Right ventricle myocardium superior (tissue), 1 donor: ENCODE measurements around the gene DPP10. TPM values are rescaled to one million over a fixed set of nuclear protein-coding genes. Genes with fewer than 3 reads are reported as not detected.

Source experiments
- ATAC-seq: fragments of 200-7000 bp; cut with Tn5 transposase; one replicate; pipeline ENCODE4 v1.9.1; 2020; ENCODE audit warnings: mild to moderate bottlenecking; ENCODE audit not compliant: poor library complexity
- DNase-seq: peaks from one replicate; pipeline ENCODE4 v3.0.0-alpha.2; 2020
- intact Hi-C: fragments of 100-400 bp; cut with DNase I; formaldehyde crosslinking; loops from one replicate; pipeline ENCODE4 v1.11.2; 2022
- total RNA-seq: library from RNA; stranded (reverse); fragmentation: NEBNext Ultra II Directional; extraction: Animal tissue kit (Norgen Biotek cat#: 25700); gene quantifications from one replicate; pipeline ENCODE4 v1.2.1, GENCODE V29; 2021
- donor health status: DM: no; HTN: yes; CAD: no; lungs with severe emphysema.

DPP10 gene
- total RNA-seq, 1 donor from 2014 or later: 0.32 TPM

DNA sequence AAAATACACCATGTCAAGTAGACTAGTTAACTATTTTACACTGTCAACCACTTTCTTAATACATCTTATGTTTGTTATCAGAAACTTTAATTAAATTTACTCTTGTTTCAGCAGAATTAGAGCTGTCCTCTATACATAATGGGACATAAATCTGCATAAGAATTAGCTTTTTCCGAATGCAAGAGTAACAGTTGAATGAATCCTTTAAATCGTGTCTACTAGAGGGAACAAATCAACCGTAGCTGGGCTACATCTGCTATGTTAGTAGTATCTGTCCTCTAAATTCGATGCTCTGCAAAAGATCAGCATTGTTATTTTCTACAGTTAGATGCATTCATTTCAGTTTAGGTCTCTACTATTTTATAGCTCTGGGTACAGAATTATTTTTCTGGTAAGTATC is 1090.6 kb downstream of the DPP10 start:
- ATAC-seq (no peak), DNase-seq (no peak)
- intact Hi-C loops: no loop called here

DNA sequence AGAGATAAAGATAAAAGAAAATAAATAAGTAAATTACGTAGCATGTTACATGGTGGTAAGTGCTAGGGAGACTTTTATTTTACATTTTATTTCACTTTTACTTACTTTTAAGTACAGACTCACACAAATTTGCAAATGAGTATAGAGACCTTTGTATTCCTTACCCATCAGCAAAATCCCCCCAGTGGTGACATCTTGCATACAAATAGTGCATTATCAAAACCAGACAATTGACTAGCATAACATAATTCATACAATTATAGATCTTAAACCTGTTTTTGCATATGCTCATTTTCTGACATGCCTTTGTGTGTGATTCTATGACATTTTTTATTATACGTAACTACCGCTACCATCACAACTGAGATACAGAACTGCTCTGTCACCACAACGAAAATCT is 1099.4 kb downstream of the DPP10 start:
- no peak for DNase-seq
- ATAC-seq: no peak
- intact Hi-C loops: no loop called here

DNA sequence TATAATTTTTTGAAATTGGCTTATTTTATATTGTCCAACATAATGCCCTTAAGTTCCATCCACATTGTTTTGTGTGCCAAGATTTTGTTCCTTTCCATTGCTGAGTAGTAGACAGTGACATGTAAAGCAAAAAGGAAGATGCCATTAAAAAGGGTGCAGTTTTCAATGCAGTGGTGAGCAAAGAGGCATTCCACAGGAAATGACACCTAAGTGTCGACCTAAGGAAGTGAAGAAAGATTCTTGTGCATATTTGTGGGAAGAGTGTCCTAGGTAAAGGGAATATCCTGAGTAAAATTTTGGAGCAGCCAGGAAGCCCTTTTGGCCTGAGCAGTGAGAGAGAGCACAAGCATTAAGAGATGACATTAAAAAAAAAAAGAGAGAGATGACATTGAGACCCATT is 1099.9 kb downstream of the DPP10 start:
- no peak for ATAC-seq
- DNase-seq: no peak
- intact Hi-C loops: no loop called here

GRCh38 chr2:115543024-115543423 is 1100.6 kb downstream of the DPP10 start:
- ATAC-seq: no peak
- intact Hi-C loops: no loop called here
- DNase-seq: no peak

DNA sequence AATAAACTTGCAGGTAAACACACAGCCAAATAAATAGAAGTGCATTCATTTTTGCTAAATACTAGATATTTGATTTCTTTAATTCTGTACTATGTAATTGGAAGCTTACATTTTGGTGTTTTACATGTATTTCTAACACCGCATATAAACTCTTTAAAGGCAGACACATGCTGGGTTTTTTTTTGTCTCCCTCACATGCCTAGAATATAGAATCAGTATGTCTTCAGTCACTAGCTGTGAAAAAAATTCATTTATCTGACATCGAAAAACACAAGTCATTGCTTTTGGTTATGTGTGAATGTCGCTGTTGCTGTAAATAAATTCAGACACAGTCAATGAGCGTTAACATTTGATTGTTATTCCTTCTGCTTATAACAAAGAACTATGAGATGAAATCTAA is 1101.0 kb downstream of the DPP10 start:
- no peak for DNase-seq
- intact Hi-C loops: no loop called here
- no peak for ATAC-seq

DNA sequence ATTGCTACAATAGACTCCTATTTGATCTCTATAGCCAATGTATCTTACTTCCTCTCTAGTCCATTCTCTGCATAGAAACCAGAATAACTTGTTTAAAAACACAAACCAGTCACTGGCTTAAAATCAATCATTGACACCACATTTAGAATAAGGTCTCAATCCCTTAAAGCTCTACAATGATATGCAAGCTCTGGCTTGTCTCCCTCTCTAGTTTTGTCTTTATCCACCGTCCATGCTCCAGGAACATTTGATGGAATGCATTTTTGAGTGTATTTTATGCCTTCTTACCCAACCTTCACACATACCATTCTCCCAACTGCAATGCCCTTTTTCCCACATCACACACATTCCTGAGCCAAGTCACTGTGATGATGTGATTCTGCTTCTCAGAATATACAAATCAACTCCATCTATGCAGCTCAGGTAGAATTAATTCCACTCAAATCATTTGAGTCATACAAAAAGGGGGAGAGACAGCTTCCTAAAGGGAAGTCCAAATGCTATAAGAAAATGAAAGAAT is 1107.2 kb downstream of the DPP10 start:
- intact Hi-C loops: no loop called here
- ATAC-seq: no peak
- no peak for DNase-seq

DNA sequence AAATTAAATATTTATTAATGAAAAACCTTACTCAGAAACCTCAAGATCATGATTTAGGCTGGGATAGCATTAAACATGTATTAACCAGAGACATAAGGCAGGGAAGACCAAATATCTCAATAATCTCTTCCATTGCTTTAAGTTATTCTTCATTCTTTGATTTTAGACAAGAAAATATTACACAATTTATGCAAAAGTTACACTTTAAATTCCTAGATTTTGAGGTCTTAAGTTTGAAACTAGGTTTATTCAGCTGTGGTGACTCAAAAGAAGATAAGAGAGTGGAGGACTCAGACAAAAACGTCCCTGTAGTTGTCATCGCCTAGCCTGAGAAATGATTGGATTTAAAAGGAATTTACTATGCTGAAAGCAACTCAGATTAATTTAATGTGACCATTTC is 1110.3 kb downstream of the DPP10 start:
- intact Hi-C loops: no loop called here
- no peak for DNase-seq

DNA sequence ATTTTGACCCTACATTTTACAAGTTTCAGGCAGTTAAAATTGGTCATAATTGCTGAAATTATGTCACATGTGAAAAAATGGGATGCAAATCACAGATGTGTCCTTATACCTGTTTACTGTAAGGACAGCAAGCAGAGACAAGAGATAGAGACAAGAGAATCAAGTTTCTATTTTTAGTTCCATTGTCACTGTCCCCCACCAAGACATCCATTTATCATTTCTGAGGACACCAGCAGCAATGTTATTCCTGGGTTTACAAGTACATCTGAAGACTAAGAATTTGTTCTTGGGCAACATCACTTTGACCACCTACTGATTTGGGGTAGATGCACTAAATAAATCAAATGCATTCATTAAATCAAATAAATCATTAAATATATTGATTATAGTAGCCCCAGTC is 1111.7 kb downstream of the DPP10 start:
- no peak for DNase-seq
- intact Hi-C loops: no loop called here
- ATAC-seq: no peak

More for the DNA sequence above, 1110.3 kb downstream of the DPP10 start:
- ATAC-seq: no peak

DNA sequence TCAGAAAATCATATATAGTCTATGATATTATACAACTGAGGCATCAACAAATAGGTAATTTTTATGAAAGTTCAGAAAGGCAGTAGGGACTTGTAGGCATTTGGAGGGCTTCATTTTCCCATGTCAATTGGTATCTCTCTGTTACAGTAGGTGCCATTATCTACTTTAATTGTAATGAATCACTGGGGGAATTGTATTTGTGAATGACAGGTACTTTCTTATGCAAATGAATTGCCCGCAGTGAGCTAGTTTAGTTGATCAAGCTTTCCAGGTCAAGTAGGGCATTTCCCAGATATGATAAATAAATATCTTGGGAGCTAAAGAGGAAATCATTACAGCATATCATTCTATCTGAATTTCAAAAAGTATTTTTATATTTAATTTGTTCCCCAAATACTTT is 1116.3 kb downstream of the DPP10 start:
- ATAC-seq: no peak
- no peak for DNase-seq
- intact Hi-C loops: no loop called here

DNA sequence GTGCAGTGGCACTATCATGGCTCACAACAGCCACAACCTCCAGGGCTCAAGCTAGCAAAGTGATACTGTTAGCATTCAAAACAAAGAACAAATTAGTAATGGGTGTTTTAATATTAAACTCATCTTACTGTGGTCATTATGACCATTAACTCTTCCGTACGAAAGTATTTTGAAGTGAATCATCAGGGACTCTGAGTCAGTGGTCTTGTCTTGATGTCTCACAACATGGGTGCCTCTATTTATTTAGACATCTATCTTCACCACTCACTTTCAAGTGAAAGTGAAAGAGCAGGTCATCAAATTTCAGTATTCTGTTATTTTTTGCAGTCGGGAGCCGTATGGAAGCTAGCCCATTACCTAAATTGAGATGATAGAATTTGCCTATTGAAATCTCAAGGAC is 1118.2 kb downstream of the DPP10 start:
- DNase-seq: no peak
- no peak for ATAC-seq
- intact Hi-C loops: no loop called here

DNA sequence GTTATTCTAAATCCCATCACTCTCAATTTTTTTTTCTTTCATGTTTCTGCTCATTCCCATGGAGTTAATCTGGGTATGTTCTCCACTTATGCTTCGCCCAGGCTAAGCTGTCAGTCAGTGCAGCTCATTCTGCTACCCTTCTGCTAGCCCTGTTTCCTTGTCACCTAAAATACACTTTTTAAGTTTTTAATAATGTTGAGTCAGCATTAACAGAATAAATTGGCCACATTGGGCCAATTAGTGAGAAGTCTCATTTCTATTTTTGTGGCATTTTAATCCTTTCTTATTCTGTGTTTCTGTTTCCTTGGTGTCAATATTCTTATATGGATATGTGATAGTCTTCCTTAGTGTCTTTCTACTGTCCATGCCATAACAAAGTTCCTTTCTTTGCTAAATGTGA is 1126.2 kb downstream of the DPP10 start:
- DNase-seq: no peak
- no peak for ATAC-seq
- intact Hi-C loops: no loop called here

- intact Hi-C loops: no loop called here
- DNase-seq: no peak
- ATAC-seq: no peak
Observed at GRCh38 chr2:115569547-115569946, 1127.1 kb downstream of the DPP10 start.

DNA sequence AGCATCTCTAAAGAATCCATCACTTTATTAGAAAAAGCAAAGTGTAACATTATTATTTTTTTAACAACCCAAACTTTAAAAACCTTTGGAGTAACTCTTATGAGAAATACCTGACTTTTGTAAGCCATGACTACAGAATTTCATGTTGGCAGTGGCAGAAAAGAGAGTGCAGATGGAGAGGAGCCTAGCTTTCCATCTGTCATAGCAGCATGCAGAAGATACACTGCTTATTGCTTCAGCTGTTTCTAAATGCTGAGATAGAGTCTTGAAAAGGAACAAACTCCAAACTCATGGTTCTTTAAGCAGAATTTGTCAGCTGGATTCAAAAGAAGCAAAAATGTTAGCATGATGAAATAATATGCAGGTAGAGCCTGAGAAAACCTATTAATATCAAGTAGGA is 1130.3 kb downstream of the DPP10 start:
- ATAC-seq (no peak), DNase-seq (no peak)
- intact Hi-C loops: no loop called here

- ATAC-seq (no peak), DNase-seq (no peak)
- intact Hi-C loops: no loop called here
Observed at GRCh38 chr2:115573756-115574155, 1131.3 kb downstream of the DPP10 start.

DNA sequence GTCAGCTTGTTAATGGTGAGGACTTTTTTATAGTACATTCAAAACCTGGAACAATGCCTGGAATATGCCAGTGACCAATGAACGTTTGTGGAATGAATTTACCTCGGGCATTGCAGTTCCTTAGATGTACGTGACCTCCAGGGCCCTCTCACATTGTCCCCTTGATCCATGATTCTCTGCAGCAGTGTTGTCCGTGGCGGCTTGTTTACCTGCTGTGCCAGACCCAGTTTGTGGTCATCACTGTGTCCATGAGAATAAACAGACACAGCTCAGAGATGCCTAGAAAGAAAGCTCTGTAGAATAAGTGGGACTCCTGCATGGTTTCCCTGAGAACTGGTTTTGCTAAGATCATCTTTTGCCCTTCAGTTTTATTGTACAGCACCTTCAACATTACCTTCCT is 1132.2 kb downstream of the DPP10 start:
- DNase-seq: no peak
- intact Hi-C loops: no loop called here

GRCh38 chr2:115580784-115581183 is 1138.3 kb downstream of the DPP10 start:
- ATAC-seq (no peak), DNase-seq (no peak)
- intact Hi-C loops: no loop called here

More for the DNA sequence above, 1132.2 kb downstream of the DPP10 start:
- ATAC-seq: no peak

DNA sequence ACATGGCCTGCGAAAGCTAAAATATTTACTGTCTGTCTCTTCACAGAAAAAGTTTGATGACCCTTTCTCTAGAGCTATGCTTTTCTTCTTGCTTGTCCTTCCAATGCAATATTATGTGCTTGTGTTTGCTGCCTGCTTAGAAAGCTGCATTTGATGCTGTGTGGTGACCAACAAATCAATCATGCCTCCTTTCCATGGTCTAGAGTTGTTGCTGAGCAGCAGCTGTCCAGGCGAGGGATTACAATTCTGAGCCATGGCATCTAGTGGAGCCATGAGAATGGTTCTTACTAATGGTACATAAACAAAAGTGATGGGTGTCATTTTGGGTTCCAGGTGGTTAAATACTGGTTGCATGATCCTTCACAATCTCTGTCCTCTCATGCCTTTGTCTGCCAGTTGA is 1142.1 kb downstream of the DPP10 start:
- intact Hi-C loops: no loop called here
- DNase-seq: no peak

GRCh38 chr2:115596659-115597375 is 1154.4 kb downstream of the DPP10 start:
- ATAC-seq (no peak), DNase-seq (no peak)
- intact Hi-C loops: no loop called here

More for the DNA sequence above, 1142.1 kb downstream of the DPP10 start:
- no peak for ATAC-seq

DNA sequence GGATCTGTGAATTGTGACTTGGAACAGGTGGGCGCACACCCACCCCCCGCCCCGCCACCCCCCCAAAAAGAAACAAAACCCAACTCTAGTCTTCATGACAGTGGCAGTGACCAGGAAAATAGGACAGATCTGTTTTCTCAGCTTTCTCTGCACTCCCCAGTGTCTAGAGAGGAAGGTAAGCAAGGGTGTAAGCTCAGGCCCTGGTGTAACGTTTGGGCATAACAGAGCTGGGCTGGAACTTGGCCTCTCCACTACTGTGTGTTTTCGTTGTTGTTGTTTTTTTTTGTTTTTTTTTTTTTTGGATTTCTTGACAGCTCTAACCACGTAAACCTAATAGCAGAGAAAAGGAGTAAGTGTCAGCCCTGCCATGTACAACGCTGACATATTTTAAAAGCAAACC is 1160.8 kb downstream of the DPP10 start:
- DNase-seq: no peak
- intact Hi-C loops: no loop called here

DNA sequence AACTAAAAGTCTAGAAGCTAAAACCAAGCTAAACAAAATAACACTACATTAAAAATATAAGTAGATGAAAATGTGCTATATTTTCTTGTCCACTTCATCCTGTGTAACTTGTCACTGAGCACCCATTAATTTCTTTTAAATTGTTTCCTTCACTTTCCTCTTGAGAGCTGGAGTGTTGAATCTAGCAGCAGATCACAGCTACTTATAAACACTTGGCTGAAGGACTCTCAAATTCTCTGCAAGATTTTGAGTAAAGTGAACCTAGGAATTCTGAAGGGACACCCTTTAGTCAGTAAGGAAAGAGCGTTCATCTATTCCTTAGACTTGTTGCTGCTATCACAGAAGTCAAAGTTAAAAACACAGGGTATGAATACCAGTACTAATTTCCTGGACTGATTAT is 1163.9 kb downstream of the DPP10 start:
- ATAC-seq (no peak), DNase-seq (no peak)
- intact Hi-C loops: no loop called here

More for the DNA sequence above, 1160.8 kb downstream of the DPP10 start:
- no peak for ATAC-seq

- intact Hi-C loops: no loop called here
- ATAC-seq (no peak), DNase-seq (no peak)
Observed at GRCh38 chr2:115609978-115610377, 1167.5 kb downstream of the DPP10 start.
